HepG2 (cell line): ENCODE results near the gene FBXL22. TPM values are rescaled to one million over a fixed set of nuclear protein-coding genes. Genes with fewer than 3 reads are reported as not detected.

Experiments used
- BATF2 ChIP-seq: sonication (generic); formaldehyde crosslinking; IDR thresholded peaks from 2 replicates; pipeline ENCODE4 v1.8.0; 2022; ENCODE audit warnings: mild to moderate bottlenecking, missing genetic modification reagents, moderate library complexity
- GABPA ChIP-seq, 2 experiments: IDR thresholded peaks; 2 replicates each; pipeline ENCODE4 v1.6.1; 2011 to 2016; ENCODE audit warnings: low read depth in 2 of 2, low read length in 1 of 2, missing biosample characterization in 1 of 2, missing genetic modification characterization in 1 of 2
- IRX3 ChIP-seq: sonication (generic); formaldehyde crosslinking; IDR thresholded peaks from 2 replicates; pipeline ENCODE4 v1.8.1; 2023; ENCODE audit warnings: mild to moderate bottlenecking, low read depth, missing genetic modification reagents, borderline replicate concordance
- NFIB ChIP-seq: sonication (generic); formaldehyde crosslinking; IDR thresholded peaks from 2 replicates; pipeline ENCODE4 v1.9.0; 2021; ENCODE audit warnings: missing genetic modification reagents, mild to moderate bottlenecking, borderline replicate concordance
- NR2F6 ChIP-seq, 2 experiments: IDR thresholded peaks; 2 replicates each; pipeline ENCODE4 v1.6.1; 2016; ENCODE audit warnings: antibody characterized with exemption in 1 of 2, mild to moderate bottlenecking in 1 of 2
- PHF20 ChIP-seq: sonication (generic); formaldehyde crosslinking; IDR thresholded peaks from 2 replicates; pipeline ENCODE4 v1.5.0; 2020; ENCODE audit warnings: mild to moderate bottlenecking, missing genetic modification reagents
- POLR2AphosphoS5 ChIP-seq: IDR thresholded peaks from 2 replicates; pipeline ENCODE4 v1.6.1; 2012; ENCODE audit warnings: low read depth, low read length
- SRSF9 ChIP-seq: fragments of 200-400 bp; formaldehyde crosslinking; IDR thresholded peaks from 2 replicates; pipeline ENCODE4 v1.6.1; 2018; ENCODE audit warnings: borderline replicate concordance, mild to moderate bottlenecking, low read depth, low read length; ENCODE audit not compliant: insufficient read depth, poor library complexity, severe bottlenecking
- UBTF ChIP-seq: sonication (generic); formaldehyde crosslinking; IDR thresholded peaks from 2 replicates; pipeline ENCODE4 v1.4.0; 2020; ENCODE audit warnings: mild to moderate bottlenecking, missing genetic modification reagents
- ZFP82 ChIP-seq: sonication (generic); formaldehyde crosslinking; IDR thresholded peaks from 2 replicates; pipeline ENCODE4 v1.5.1; 2020; ENCODE audit warnings: mild to moderate bottlenecking, missing genetic modification reagents, borderline replicate concordance
- ZNF225 ChIP-seq: sonication (generic); formaldehyde crosslinking; IDR thresholded peaks from 2 replicates; pipeline ENCODE4 v1.4.0; 2020; ENCODE audit warnings: mild to moderate bottlenecking, missing genetic modification reagents
- ZNF256 ChIP-seq: sonication (generic); formaldehyde crosslinking; conservative IDR thresholded peaks from 2 replicates; pipeline ENCODE4 v1.4.0; 2020; ENCODE audit warnings: missing genetic modification reagents
- ZNF275 ChIP-seq: sonication (generic); formaldehyde crosslinking; IDR thresholded peaks from 2 replicates; pipeline ENCODE4 v1.8.0; 2022; ENCODE audit warnings: missing genetic modification reagents, mild to moderate bottlenecking, inconsistent platforms, borderline replicate concordance
- ZNF317 ChIP-seq: sonication (generic); formaldehyde crosslinking; IDR thresholded peaks from 2 replicates; pipeline ENCODE4 v1.5.0; 2020; ENCODE audit warnings: mild to moderate bottlenecking, missing genetic modification reagents
- ZNF558 ChIP-seq: sonication (generic); formaldehyde crosslinking; IDR thresholded peaks from 2 replicates; pipeline ENCODE4 v1.9.0; 2022; ENCODE audit warnings: mild to moderate bottlenecking, missing genetic modification reagents, borderline replicate concordance
- ZNF788 ChIP-seq: sonication (generic); formaldehyde crosslinking; IDR thresholded peaks from 2 replicates; pipeline ENCODE4 v1.5.0; 2020; ENCODE audit warnings: mild to moderate bottlenecking, missing genetic modification reagents, borderline replicate concordance
- polyA plus RNA-seq, 8 experiments: library from polyadenylated mRNA; depleted of rRNA in 3 of 8; stranded (reverse) in 7 of 8; unstranded in 1 of 8; fragments of >200 nt; fragmentation: Illumina TruSeq in 4 of 8; extraction: Trizol in 4 of 8; gene quantifications; 2 replicates each; pipeline versions ENCODE4 v1.2.1 to v1.2.3, GENCODE V29; 2011 to 2016; ENCODE audit warnings: low read depth in 4 of 8, missing spikeins in 1 of 8, mixed read lengths in 1 of 8; ENCODE audit not compliant: insufficient read depth in 1 of 8
- total RNA-seq, 5 experiments: library from RNA; depleted of rRNA; stranded (reverse); fragments of >200 nt; fragmentation: Illumina TruSeq; extraction: Trizol; gene quantifications; 2 replicates each; pipeline ENCODE4 v1.2.3, GENCODE V29; 2016; ENCODE audit warnings: low read depth in 1 of 5
- TF ChIP-seq, protein P1 (sequence below): sonication (generic); formaldehyde crosslinking; conservative IDR thresholded peaks from 2 replicates; pipeline ENCODE4 v1.4.0; 2020; ENCODE audit warnings: mild to moderate bottlenecking, missing genetic modification reagents, moderate library complexity

FBXL22 gene
- total and polyA plus RNA-seq, 2 of the 13 experiments (the other 11 are each of a cell fraction or from before 2014, with no cell fraction given) = 0.15 to 0.33 TPM

GRCh38 chr15:63600001-63600615, 2.9 kb downstream of the FBXL22 start (continued):
- 0 out of 2 replicates have a peak, but pooled peaks have one; percentile 26 for TF ChIP-seq ZFP82
- no peak for TF ChIP-seq ZNF317 (CRISPR knock-in tag)
- TF ChIP-seq, protein P1, sequence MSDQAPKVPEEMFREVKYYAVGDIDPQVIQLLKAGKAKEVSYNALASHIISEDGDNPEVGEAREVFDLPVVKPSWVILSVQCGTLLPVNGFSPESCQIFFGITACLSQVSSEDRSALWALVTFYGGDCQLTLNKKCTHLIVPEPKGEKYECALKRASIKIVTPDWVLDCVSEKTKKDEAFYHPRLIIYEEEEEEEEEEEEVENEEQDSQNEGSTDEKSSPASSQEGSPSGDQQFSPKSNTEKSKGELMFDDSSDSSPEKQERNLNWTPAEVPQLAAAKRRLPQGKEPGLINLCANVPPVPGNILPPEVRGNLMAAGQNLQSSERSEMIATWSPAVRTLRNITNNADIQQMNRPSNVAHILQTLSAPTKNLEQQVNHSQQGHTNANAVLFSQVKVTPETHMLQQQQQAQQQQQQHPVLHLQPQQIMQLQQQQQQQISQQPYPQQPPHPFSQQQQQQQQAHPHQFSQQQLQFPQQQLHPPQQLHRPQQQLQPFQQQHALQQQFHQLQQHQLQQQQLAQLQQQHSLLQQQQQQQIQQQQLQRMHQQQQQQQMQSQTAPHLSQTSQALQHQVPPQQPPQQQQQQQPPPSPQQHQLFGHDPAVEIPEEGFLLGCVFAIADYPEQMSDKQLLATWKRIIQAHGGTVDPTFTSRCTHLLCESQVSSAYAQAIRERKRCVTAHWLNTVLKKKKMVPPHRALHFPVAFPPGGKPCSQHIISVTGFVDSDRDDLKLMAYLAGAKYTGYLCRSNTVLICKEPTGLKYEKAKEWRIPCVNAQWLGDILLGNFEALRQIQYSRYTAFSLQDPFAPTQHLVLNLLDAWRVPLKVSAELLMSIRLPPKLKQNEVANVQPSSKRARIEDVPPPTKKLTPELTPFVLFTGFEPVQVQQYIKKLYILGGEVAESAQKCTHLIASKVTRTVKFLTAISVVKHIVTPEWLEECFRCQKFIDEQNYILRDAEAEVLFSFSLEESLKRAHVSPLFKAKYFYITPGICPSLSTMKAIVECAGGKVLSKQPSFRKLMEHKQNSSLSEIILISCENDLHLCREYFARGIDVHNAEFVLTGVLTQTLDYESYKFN (CRISPR knock-in tag) = 0 out of 2 replicates have a peak, but pooled peaks have one; percentile 13
- no peak for TF ChIP-seq GABPA (IDR thresholded peaks at IDR 0.05; ENCODE audit: low read depth, low read length)
- no peak for TF ChIP-seq GABPA (CRISPR knock-in tag; IDR thresholded peaks at IDR 0.05; ENCODE audit: low read depth)
- peak; percentile 17; the same call in 1 of the 2 replicates for TF ChIP-seq ZNF558 (CRISPR knock-in tag)
- peak; percentile 7; the same call in 1 of the 2 replicates for TF ChIP-seq UBTF
- 0 out of 2 replicates have a peak, but pooled peaks have one; percentile 20 for TF ChIP-seq ZNF788
- no peak for TF ChIP-seq ZNF256 (CRISPR knock-in tag)
- peak; percentile 51; the same call in 1 of the 2 replicates for TF ChIP-seq ZNF225 (CRISPR knock-in tag)
- TF ChIP-seq SRSF9 = no peak
- TF ChIP-seq ZNF275 (CRISPR knock-in tag) = peak; percentile 82; the same call in 1 of the 2 replicates
- TF ChIP-seq IRX3 (CRISPR knock-in tag) = no peak
- peak; percentile 46; the same call in 1 of the 2 replicates for TF ChIP-seq BATF2 (CRISPR knock-in tag)
- 0 out of 2 replicates have a peak, but pooled peaks have one; percentile 7 for TF ChIP-seq PHF20
- TF ChIP-seq POLR2AphosphoS5 = 0 out of 2 replicates have a peak, but pooled peaks have one; percentile 40
- no peak for TF ChIP-seq NFIB (CRISPR knock-in tag)
- TF ChIP-seq NR2F6 (IDR thresholded peaks at IDR 0.05) = no peak
- no peak for TF ChIP-seq NR2F6 (CRISPR knock-in tag; IDR thresholded peaks at IDR 0.05)
